DND-41 (cell line): ENCODE data around the gene FTO.

Experiments
- CTCF ChIP-seq: IDR thresholded peaks from 2 replicates; pipeline ENCODE4 v1.5.1; 2012; ENCODE audit warnings: borderline replicate concordance, low read length, moderate library complexity, mild to moderate bottlenecking; ENCODE audit not compliant: poor library complexity, severe bottlenecking; ENCODE audit errors: extremely low read depth
- EZH2 ChIP-seq: IDR thresholded peaks from 3 replicates; pipeline ENCODE4 v1.6.1; 2012; ENCODE audit warnings: borderline replicate concordance, low read depth, mild to moderate bottlenecking, moderate library complexity, low read length, inconsistent platforms; ENCODE audit not compliant: severe bottlenecking

- TF ChIP-seq EZH2 (no peak), CTCF (no peak)
Observed at GRCh38 chr16:53693320-53693719, 10.6 kb upstream of the FTO start.
